Ishikawa (cell line): Measurements from ENCODE around the gene OARD1.

Experiments used
- CEBPB ChIP-seq: IDR thresholded peaks from 2 replicates; pipeline ENCODE4 v1.6.1; 2012
- CREB1 ChIP-seq: IDR thresholded peaks from 2 replicates; pipeline ENCODE4 v1.6.1; 2012; ENCODE audit warnings: low read depth
- EGR1 ChIP-seq: IDR thresholded peaks from 2 replicates; pipeline ENCODE4 v1.6.1; 2012
- EP300 ChIP-seq: IDR thresholded peaks from 2 replicates; pipeline ENCODE4 v1.6.1; 2012; ENCODE audit warnings: borderline replicate concordance
- FOXM1 ChIP-seq: IDR thresholded peaks from 2 replicates; pipeline ENCODE4 v1.6.1; 2012; ENCODE audit warnings: low read depth, borderline replicate concordance
- MAX ChIP-seq: IDR thresholded peaks from 2 replicates; pipeline ENCODE4 v1.6.1; 2012
- NFIC ChIP-seq: IDR thresholded peaks from 2 replicates; pipeline ENCODE4 v1.6.1; 2012
- RAD21 ChIP-seq: IDR thresholded peaks from 2 replicates; pipeline ENCODE4 v1.6.1; 2012; ENCODE audit warnings: low read depth
- REST ChIP-seq: IDR thresholded peaks from 2 replicates; pipeline ENCODE4 v1.6.1; 2012; ENCODE audit warnings: low read depth, mild to moderate bottlenecking
- TAF1 ChIP-seq: IDR thresholded peaks from 2 replicates; pipeline ENCODE4 v1.6.1; 2012; ENCODE audit warnings: low read depth, mild to moderate bottlenecking
- TCF12 ChIP-seq: IDR thresholded peaks from 2 replicates; pipeline ENCODE4 v1.6.1; 2012; ENCODE audit warnings: low read depth
- TEAD4 ChIP-seq: IDR thresholded peaks from 2 replicates; pipeline ENCODE4 v1.6.1; 2012
- USF1 ChIP-seq: IDR thresholded peaks from 2 replicates; pipeline ENCODE4 v1.6.1; 2012
- YY1 ChIP-seq: IDR thresholded peaks from 2 replicates; pipeline ENCODE4 v1.6.1; 2012; ENCODE audit warnings: low read depth
- ZBTB7A ChIP-seq: IDR thresholded peaks from 2 replicates; pipeline ENCODE4 v1.6.1; 2012; ENCODE audit warnings: low read depth

The OARD1 gene

GRCh38 chr6:41097467-41098090, 25.4 kb upstream of the OARD1 start:
- no peak for TF ChIP-seq TCF12
- TF ChIP-seq NFIC: peak; percentile 31; the same call in 1 of the 2 replicates

GRCh38 chr6:41093729-41094128, 21.6 kb upstream of the OARD1 start:
- no peak for TF ChIP-seq MAX
- no peak for TF ChIP-seq CEBPB
- no peak for TF ChIP-seq FOXM1

- TF ChIP-seq EGR1 (no peak), FOXM1 (no peak), RAD21 (peak; percentile 58), REST (no peak)
Measured at GRCh38 chr6:41092421-41093140, 20.4 kb upstream of the OARD1 start.

GRCh38 chr6:41090841-41091761, 18.9 kb upstream of the OARD1 start:
- TF ChIP-seq YY1 (no peak), CREB1 (no peak), RAD21 (no peak), REST (no peak), TEAD4 (no peak), ZBTB7A (no peak), TCF12 (no peak), MAX (no peak), CEBPB (no peak), USF1 (no peak), EGR1 (no peak), NFIC (no peak), TAF1 (no peak), EP300 (no peak)

GRCh38 chr6:41088451-41088850, 16.3 kb upstream of the OARD1 start:
- TF ChIP-seq USF1: no peak
- TF ChIP-seq TCF12: no peak
- TF ChIP-seq EP300: no peak
- TF ChIP-seq RAD21: no peak
- TF ChIP-seq CREB1: no peak
- TF ChIP-seq CEBPB: no peak
- no peak for TF ChIP-seq EGR1
- no peak for TF ChIP-seq TAF1
- TF ChIP-seq MAX: no peak
- TF ChIP-seq YY1: no peak
- no peak for TF ChIP-seq TEAD4
- no peak for TF ChIP-seq REST
- no peak for TF ChIP-seq FOXM1
- no peak for TF ChIP-seq ZBTB7A
- no peak for TF ChIP-seq NFIC
